Glutamatergic neuron (in vitro differentiated cells): ENCODE data around the gene LDAH. TPM values are rescaled to one million over a fixed set of nuclear protein-coding genes. Genes with fewer than 3 reads are reported as not detected.

Experiments
- DNase-seq: peaks from one replicate; pipeline ENCODE4 v3.0.0; 2022
- H3K27ac Mint-ChIP-seq: one replicate; pipeline ENCODE4 v1.8.0; 2020; ENCODE audit warnings: mild to moderate bottlenecking, mixed read lengths, inconsistent platforms; ENCODE audit not compliant: unreplicated experiment
- H3K27me3 Mint-ChIP-seq: one replicate; pipeline ENCODE4 v1.8.0; 2020; ENCODE audit warnings: mild to moderate bottlenecking, moderate library complexity, mixed read lengths, inconsistent platforms; ENCODE audit not compliant: unreplicated experiment
- H3K36me3 Mint-ChIP-seq: one replicate; pipeline ENCODE4 v1.8.0; 2020; ENCODE audit warnings: mild to moderate bottlenecking, mixed read lengths, inconsistent platforms; ENCODE audit not compliant: unreplicated experiment
- H3K4me1 Mint-ChIP-seq: one replicate; pipeline ENCODE4 v1.8.0; 2020; ENCODE audit warnings: mild to moderate bottlenecking, low read depth, mixed read lengths, inconsistent platforms; ENCODE audit not compliant: unreplicated experiment
- H3K4me3 Mint-ChIP-seq: one replicate; pipeline ENCODE4 v1.8.0; 2020; ENCODE audit warnings: mild to moderate bottlenecking, mixed read lengths, inconsistent platforms; ENCODE audit not compliant: unreplicated experiment
- H3K9me3 Mint-ChIP-seq: one replicate; pipeline ENCODE4 v1.8.0; 2020; ENCODE audit warnings: mild to moderate bottlenecking, moderate library complexity, mixed read lengths, inconsistent platforms; ENCODE audit not compliant: unreplicated experiment
- CTCF ChIP-seq: fragments of 200-600 bp; sonication (generic); IDR thresholded peaks from one replicate; pipeline ENCODE4 v1.5.0; 2021; ENCODE audit not compliant: partially characterized antibody, unreplicated experiment
- total RNA-seq: library from RNA; stranded (reverse); fragmentation: NEBNext Ultra II Directional; extraction: Animal tissue kit (Norgen Biotek cat#: 25700); gene quantifications from one replicate; pipeline ENCODE4 v1.2.1, GENCODE V29; 2021; ENCODE audit not compliant: unreplicated experiment

LDAH gene
- total RNA-seq, 1 donor from 2014 or later = 33.7 TPM

GRCh38 chr2:20757405-20758090 is 65.4 kb downstream of the LDAH start:
- peaks cover 5% of the 10 kb centered on the region for H3K36me3 Mint-ChIP-seq
- H3K9me3 Mint-ChIP-seq = peaks cover 2% of the 10 kb centered on the region
- no peak overlapping the region for H3K27ac Mint-ChIP-seq
- peaks cover 6% of the 10 kb centered on the region for H3K4me1 Mint-ChIP-seq
- no peak for DNase-seq
- no peaks in the 10 kb centered on the region for H3K27me3 Mint-ChIP-seq
- H3K4me3 Mint-ChIP-seq = no peak overlapping the region
- no peak for TF ChIP-seq CTCF

GRCh38 chr2:20755132-20755800 is 67.6 kb downstream of the LDAH start:
- Mint-ChIP-seq H3K27ac (no peak overlapping the region), H3K27me3 (no peaks in the 10 kb centered on the region), H3K36me3 (peaks cover 5% of the 10 kb centered on the region), H3K4me1 (peaks cover 6% of the 10 kb centered on the region), H3K9me3 (peaks cover 2% of the 10 kb centered on the region), H3K4me3 (no peak overlapping the region)
- DNase-seq = peak; percentile 53
- TF ChIP-seq CTCF = no peak

- Mint-ChIP-seq H3K27me3 (no peaks in the 10 kb centered on the region), H3K4me1 (peaks cover 6% of the 10 kb centered on the region), H3K9me3 (no peaks in the 10 kb centered on the region), H3K36me3 (no peaks in the 10 kb centered on the region), H3K4me3 (no peak overlapping the region), H3K27ac (no peak overlapping the region)
- no peak for TF ChIP-seq CTCF
- no peak for DNase-seq
These were observed 70.6 kb downstream of the LDAH start for GRCh38 chr2:20752293-20752692.

- Mint-ChIP-seq H3K27me3 (no peaks in the 10 kb centered on the region), H3K9me3 (no peaks in the 10 kb centered on the region), H3K36me3 (no peaks in the 10 kb centered on the region), H3K4me1 (no peaks in the 10 kb centered on the region), H3K27ac (no peak overlapping the region), H3K4me3 (no peak overlapping the region)
- TF ChIP-seq CTCF = no peak
- DNase-seq = no peak
These were observed 75.6 kb downstream of the LDAH start for GRCh38 chr2:20747317-20747716.

GRCh38 chr2:20745924-20746555 is 76.9 kb downstream of the LDAH start:
- Mint-ChIP-seq H3K4me1 (no peaks in the 10 kb centered on the region), H3K4me3 (no peak overlapping the region), H3K27me3 (no peaks in the 10 kb centered on the region), H3K27ac (no peak overlapping the region), H3K36me3 (no peaks in the 10 kb centered on the region), H3K9me3 (no peaks in the 10 kb centered on the region)
- DNase-seq = no peak
- TF ChIP-seq CTCF = no peak
